CD4-positive, alpha-beta memory T cell (primary cell): ENCODE results near the gene KRT71. TPM values are rescaled to one million over a fixed set of nuclear protein-coding genes. Genes with fewer than 3 reads are reported as not detected.
A peak's percentile ranks its signal among the peaks of the same experiment; 100 is the strongest.
"Not testable (repeated sequence)": the region's sequence is repeated elsewhere in the genome, so short reads cannot be mapped to it uniquely, and the experiment has no call there.

Source experiments
- CTCF ChIA-PET: fragments of 350-600 bp; sonication (Branson Sonifier 250); formaldehyde crosslinking; loops from one replicate; lab custom pipeline; 2021; ENCODE audit warnings: inconsistent platforms; ENCODE audit not compliant: partially characterized antibody; lab: Charles Lee
- POLR2A ChIA-PET: fragments of 350-600 bp; sonication (Branson Sonifier 250); formaldehyde crosslinking; loops from one replicate; lab custom pipeline; 2021; ENCODE audit not compliant: partially characterized antibody; lab: Charles Lee
- DNase-seq, 5 donors: peaks; one replicate each; pipeline versions ENCODE4 v3.0.0 to v3.0.0-alpha.2; 2020 to 2022; ENCODE audit warnings: mixed read lengths in 1 of 5
- H3K27ac ChIP-seq: one replicate; pipeline ENCODE4 v1.7.0; 2013; ENCODE audit warnings: low read depth, low read length
- H3K27me3 ChIP-seq: 2 replicates; pipeline ENCODE4 v1.7.0; 2013; ENCODE audit warnings: mild to moderate bottlenecking, low read length, moderate library complexity; ENCODE audit not compliant: insufficient read depth
- H3K36me3 ChIP-seq: 2 replicates; pipeline ENCODE4 v1.7.0; 2013; ENCODE audit warnings: mild to moderate bottlenecking, low read length, moderate library complexity; ENCODE audit not compliant: insufficient read depth
- H3K4me1 ChIP-seq: 2 replicates; pipeline ENCODE4 v1.7.0; 2013; ENCODE audit warnings: mild to moderate bottlenecking, low read length, moderate library complexity; ENCODE audit not compliant: insufficient read depth
- H3K4me3 ChIP-seq, 2 donors: one replicate each; pipeline ENCODE4 v1.7.0; 2013; ENCODE audit warnings: low read length in 2 of 2, mild to moderate bottlenecking in 1 of 2
- H3K9me3 ChIP-seq, 2 donors: one replicate each; pipeline ENCODE4 v1.7.0; 2013; ENCODE audit warnings: low read length in 2 of 2, control low read depth in 1 of 2; ENCODE audit not compliant: control insufficient read depth in 1 of 2
- H3K27ac Mint-ChIP-seq, 7 donors: one replicate each; pipeline ENCODE4 v1.8.0; 2020 to 2021; ENCODE audit warnings: mixed read lengths in 7 of 7, mild to moderate bottlenecking in 6 of 7, inconsistent platforms in 3 of 7, moderate library complexity in 3 of 7
- H3K27me3 Mint-ChIP-seq, 2 donors: one replicate each; pipeline ENCODE4 v1.8.0; 2020 to 2021; ENCODE audit warnings: mixed read lengths in 2 of 2
- H3K36me3 Mint-ChIP-seq, 2 donors: one replicate each; pipeline ENCODE4 v1.8.0; 2020 to 2021; ENCODE audit warnings: mixed read lengths in 2 of 2, inconsistent platforms in 1 of 2, mild to moderate bottlenecking in 1 of 2
- H3K4me1 Mint-ChIP-seq, 4 donors: one replicate each; pipeline ENCODE4 v1.8.0; 2020 to 2021; ENCODE audit warnings: mixed read lengths in 4 of 4, mild to moderate bottlenecking in 1 of 4
- H3K4me3 Mint-ChIP-seq, 8 donors: one replicate each; pipeline ENCODE4 v1.8.0; 2020 to 2021; ENCODE audit warnings: mixed read lengths in 8 of 8, mild to moderate bottlenecking in 7 of 8, moderate library complexity in 6 of 8, inconsistent platforms in 3 of 8
- H3K9me3 Mint-ChIP-seq, 8 donors: one replicate each; pipeline ENCODE4 v1.8.0; 2020 to 2021; ENCODE audit warnings: mixed read lengths in 8 of 8, mild to moderate bottlenecking in 5 of 8, inconsistent platforms in 3 of 8, moderate library complexity in 1 of 8
- intact Hi-C: fragments of 100-400 bp; cut with micrococcal nuclease; formaldehyde crosslinking; loops from one replicate; pipeline ENCODE4 v1.15.1; 2023
- polyA plus RNA-seq, 2 donors: library from polyadenylated mRNA; unstranded; fragments of 300-500 nt; fragmentation: Illumina TruSeq; gene quantifications; one replicate each; pipeline ENCODE4 v1.2.3, GENCODE V29; 2021
- total RNA-seq, 2 experiments: library from RNA; stranded (reverse); gene quantifications; one replicate each; pipeline ENCODE4 v1.2.3, GENCODE V29; 2021

KRT71 gene
- total and polyA plus RNA-seq, 4 experiments from 2014 or later, result not detected

DNA sequence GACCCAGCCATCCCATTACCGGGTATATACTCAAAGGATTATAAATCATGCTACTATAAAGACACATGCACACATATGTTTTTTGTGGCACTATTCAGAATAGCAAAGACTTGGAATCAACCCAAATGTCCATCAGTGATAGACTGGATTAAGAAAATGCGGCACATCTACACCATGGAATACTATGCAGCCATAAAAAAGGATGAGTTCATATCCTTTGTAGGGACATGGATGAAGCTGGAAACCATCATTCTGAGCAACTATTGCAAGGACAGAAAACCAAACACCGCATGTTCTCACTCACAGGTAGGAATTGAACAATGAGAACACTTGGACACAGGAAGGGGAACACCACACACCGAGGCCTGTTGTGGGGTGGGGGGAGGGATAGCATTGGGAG lies 41.3 kb upstream of the KRT71 start:
- CTCF ChIA-PET, result interaction anchor here (0.8 kb wide), 1 partner anchor 10 kb away, joined by 3 read pairs; no protein-coding TSS in a partner anchor
- H3K27ac Mint-ChIP-seq, intact Hi-C loops, H3K27ac ChIP-seq, H3K36me3 Mint-ChIP-seq, H3K9me3 Mint-ChIP-seq, H3K4me1 ChIP-seq, POLR2A ChIA-PET, H3K4me1 Mint-ChIP-seq, H3K4me3 Mint-ChIP-seq, DNase-seq, H3K9me3 ChIP-seq, H3K36me3 ChIP-seq, H3K27me3 ChIP-seq, H3K4me3 ChIP-seq: not testable (repeated sequence)
- peaks cover 9 to 12% of the 10 kb centered on the region in 2 donors for H3K27me3 Mint-ChIP-seq

DNA sequence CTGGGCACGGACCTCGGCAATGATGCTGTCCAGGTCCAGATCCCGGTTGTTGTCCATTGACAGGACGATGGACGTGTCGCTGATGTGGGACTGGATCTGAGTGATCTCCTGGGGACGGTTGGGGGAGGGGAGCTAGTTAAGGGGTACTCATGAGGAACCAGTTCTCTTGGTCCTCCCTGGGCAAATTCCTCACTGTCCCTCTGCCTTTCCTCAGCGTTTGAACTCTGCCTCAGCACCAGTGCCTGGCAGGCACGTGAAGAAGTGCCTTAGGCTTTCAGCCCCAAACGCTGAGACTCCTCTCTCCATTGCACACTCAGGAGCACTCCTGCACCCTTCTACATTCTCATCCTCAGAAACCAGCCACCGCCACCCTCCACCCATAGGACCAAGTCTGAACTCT lies 38.6 kb upstream of the KRT71 start:
- peaks cover 0 to 7% of the 10 kb centered on the region in 2 donors for H3K27me3 Mint-ChIP-seq
- Histone ChIP-seq H3K27me3 (no peaks in the 10 kb centered on the region), H3K36me3 (no peaks in the 10 kb centered on the region), H3K4me1 (peaks cover 7% of the 10 kb centered on the region), H3K4me3 (no peak overlapping the region), H3K9me3 (no peaks in the 10 kb centered on the region), H3K27ac (no peak overlapping the region)
- ChIA-PET POLR2A (no interaction called here), CTCF (no interaction called here)
- peak overlapping the region in 2 of 7 donors; percentile 77 to 78 for H3K27ac Mint-ChIP-seq
- H3K36me3 Mint-ChIP-seq, result no peaks in the 10 kb centered on the region
- peaks cover 3 to 17% (median 8%) of the 10 kb centered on the region in 4 donors for H3K4me1 Mint-ChIP-seq
- no peak for DNase-seq
- intact Hi-C loops, result no loop called here
- H3K9me3 Mint-ChIP-seq, result no peaks in the 10 kb centered on the region
- H3K4me3 Mint-ChIP-seq, result no peak overlapping the region

DNA sequence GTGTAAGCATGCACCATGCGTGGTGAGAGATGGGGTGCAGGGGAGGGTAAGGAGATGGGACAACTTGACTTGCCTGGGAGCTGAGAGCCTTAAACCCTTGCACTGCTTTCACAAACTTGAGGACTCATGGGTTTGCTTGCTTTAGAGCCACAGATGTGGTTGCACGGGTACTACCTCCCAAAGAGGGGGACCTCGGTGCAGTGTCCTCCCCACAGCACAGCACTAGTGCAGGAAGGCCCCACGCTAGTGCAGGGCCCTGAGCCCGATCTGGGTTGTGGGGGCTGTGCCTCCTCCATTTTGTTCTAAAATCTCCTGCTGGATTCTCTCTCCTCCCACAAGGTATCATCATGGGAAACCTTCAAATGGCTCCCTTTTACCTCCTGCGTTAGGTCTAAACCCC lies 37.1 kb upstream of the KRT71 start:
- intact Hi-C loops, result no loop called here
- DNase-seq, result no peak
- ChIA-PET POLR2A (interaction anchor here (1.0 kb wide), 1 partner anchor 59 kb away, joined by 3 read pairs; no protein-coding TSS in a partner anchor), CTCF (interaction anchor here (0.6 to 17.5 kb wide), 4 partner anchors 12 to 391 kb away, joined by 3 to 317 read pairs (median 5); no protein-coding TSS in a partner anchor)
- H3K4me3 ChIP-seq, result no peak overlapping the region
- no peak overlapping the region for H3K4me3 Mint-ChIP-seq
- H3K4me1 Mint-ChIP-seq, result peaks cover 15 to 32% (median 21%) of the 10 kb centered on the region in 4 donors
- peaks cover 0 to 7% of the 10 kb centered on the region in 2 donors for H3K27me3 Mint-ChIP-seq
- H3K27ac Mint-ChIP-seq, result peak overlapping the region in 2 of 7 donors; percentile 15 to 59
- peaks cover 20% of the 10 kb centered on the region for H3K4me1 ChIP-seq
- no peaks in the 10 kb centered on the region for H3K9me3 Mint-ChIP-seq
- H3K27me3 ChIP-seq, result no peaks in the 10 kb centered on the region
- H3K36me3 ChIP-seq, result no peaks in the 10 kb centered on the region
- no peak overlapping the region for H3K27ac ChIP-seq
- no peaks in the 10 kb centered on the region for H3K9me3 ChIP-seq
- no peaks in the 10 kb centered on the region for H3K36me3 Mint-ChIP-seq

DNA sequence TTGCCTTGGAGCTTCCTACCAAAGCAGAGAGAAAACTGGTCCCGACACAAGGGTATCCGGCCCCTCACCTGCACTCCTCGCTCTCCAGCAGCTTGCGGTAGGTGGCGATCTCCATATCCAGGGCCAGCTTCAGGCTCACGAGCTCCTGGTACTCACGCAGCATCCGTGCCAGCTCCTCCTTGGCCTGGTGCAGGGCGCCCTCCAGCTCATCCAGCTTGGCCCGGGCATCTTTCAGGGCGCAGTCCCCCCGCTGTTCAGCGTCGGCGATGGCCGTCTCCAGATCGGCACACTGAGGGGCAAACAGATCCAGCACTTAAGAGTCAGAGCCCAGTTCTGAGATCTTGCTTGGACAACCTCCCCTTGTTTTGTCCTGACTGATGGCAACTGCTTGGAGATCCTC lies 34.6 kb upstream of the KRT71 start:
- peaks cover 19 to 42% (median 27%) of the 10 kb centered on the region in 4 donors for H3K4me1 Mint-ChIP-seq

DNA sequence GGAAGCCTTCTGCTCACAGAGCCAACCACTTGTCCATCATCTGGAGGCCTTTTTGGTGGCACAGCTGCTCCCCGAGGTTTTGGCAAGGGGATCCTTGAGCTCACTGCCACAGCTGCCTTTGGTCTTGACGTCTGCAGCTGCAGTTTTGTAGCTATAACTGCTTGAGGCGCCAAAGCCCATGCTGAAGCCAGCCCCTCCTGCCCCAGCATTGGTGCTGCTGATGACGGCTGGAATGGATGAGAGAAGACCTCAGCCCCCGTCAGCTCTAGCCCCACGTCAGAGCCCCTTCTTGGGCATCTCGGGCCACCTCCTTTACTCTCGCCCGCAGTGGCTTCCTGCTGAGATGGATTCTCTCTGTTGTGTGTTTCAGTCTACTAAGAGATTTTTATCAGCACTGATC lies 33.0 kb upstream of the KRT71 start:
- Mint-ChIP-seq H3K27me3 (peaks cover 0 to 2% of the 10 kb centered on the region in 2 donors), H3K4me3 (peak overlapping the region in 4 of 8 donors; percentile 13 to 30 (median 26)), H3K27ac (peak overlapping the region; percentile 12 to 95 (median 85)), H3K9me3 (no peaks in the 10 kb centered on the region), H3K36me3 (no peaks in the 10 kb centered on the region), H3K4me1 (peaks cover 19 to 42% (median 27%) of the 10 kb centered on the region in 4 donors)
- Histone ChIP-seq H3K9me3 (no peaks in the 10 kb centered on the region), H3K4me1 (peaks cover 25% of the 10 kb centered on the region), H3K4me3 (no peak overlapping the region), H3K27me3 (no peaks in the 10 kb centered on the region), H3K27ac (no peak overlapping the region), H3K36me3 (no peaks in the 10 kb centered on the region)
- intact Hi-C loops, result loop anchor here (1.0 to 10.0 kb wide), 4 partner anchors 24 to 431 kb away; no protein-coding TSS in a partner anchor
- POLR2A ChIA-PET, result interaction anchor here (0.8 to 4.0 kb wide), 14 partner anchors 20 to 421 kb away, joined by 3 to 54 read pairs (median 4); partner anchors contain the start of gene EIF4B
- CTCF ChIA-PET, result interaction anchor here (0.6 to 17.5 kb wide), 16 partner anchors 19 to 431 kb away, joined by 3 to 317 read pairs (median 4); no protein-coding TSS in a partner anchor
- peak; percentile 65 to 92 (median 85) for DNase-seq

More for the DNA sequence above, 34.6 kb upstream of the KRT71 start:
- Histone ChIP-seq H3K36me3 (no peaks in the 10 kb centered on the region), H3K4me1 (peaks cover 25% of the 10 kb centered on the region), H3K4me3 (no peak overlapping the region), H3K27ac (no peak overlapping the region), H3K27me3 (no peaks in the 10 kb centered on the region), H3K9me3 (no peaks in the 10 kb centered on the region)
- H3K27me3 Mint-ChIP-seq, result peaks cover 0 to 2% of the 10 kb centered on the region in 2 donors
- no peaks in the 10 kb centered on the region for H3K9me3 Mint-ChIP-seq
- no peaks in the 10 kb centered on the region for H3K36me3 Mint-ChIP-seq
- peak overlapping the region in 1 of 8 donors; percentile 26 for H3K4me3 Mint-ChIP-seq
- DNase-seq, result no peak
- peak overlapping the region in 5 of 7 donors; percentile 43 to 82 (median 78) for H3K27ac Mint-ChIP-seq
- ChIA-PET POLR2A (interaction anchor here (1.6 to 2.8 kb wide), 2 partner anchors 14 to 57 kb away, joined by 3 to 9 read pairs; no protein-coding TSS in a partner anchor), CTCF (interaction anchor here (3.5 to 17.5 kb wide), 4 partner anchors 25 to 292 kb away, joined by 20 to 317 read pairs (median 113); no protein-coding TSS in a partner anchor)
- intact Hi-C loops, result loop anchor here (2.0 to 10.0 kb wide), 3 partner anchors 103 to 433 kb away; no protein-coding TSS in a partner anchor

DNA sequence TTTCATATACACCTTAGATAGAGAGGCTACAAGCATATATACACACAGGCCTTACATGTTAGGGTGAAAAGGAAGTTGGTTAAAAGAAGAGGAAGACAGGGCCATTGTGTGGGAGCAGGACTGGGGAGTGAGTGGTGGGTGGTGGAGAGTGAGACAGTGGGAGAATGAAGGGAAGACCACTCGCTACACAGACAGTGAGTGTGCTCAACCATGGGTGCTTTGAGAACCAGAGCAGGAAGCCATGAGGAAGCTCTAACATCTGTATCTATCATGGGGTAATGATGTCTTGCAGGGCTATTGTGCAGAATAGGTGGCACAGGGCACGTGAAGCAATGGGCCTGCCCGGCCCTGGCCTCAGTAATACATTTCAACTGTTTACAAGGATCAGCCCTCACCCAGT lies 32.1 kb upstream of the KRT71 start:
- POLR2A ChIA-PET, result interaction anchor here (0.6 to 4.0 kb wide), 8 partner anchors 21 to 295 kb away, joined by 3 to 54 read pairs (median 6); no protein-coding TSS in a partner anchor
- no peak overlapping the region for H3K27ac ChIP-seq
- peak overlapping the region in 6 of 7 donors; percentile 18 to 95 (median 82) for H3K27ac Mint-ChIP-seq

DNA sequence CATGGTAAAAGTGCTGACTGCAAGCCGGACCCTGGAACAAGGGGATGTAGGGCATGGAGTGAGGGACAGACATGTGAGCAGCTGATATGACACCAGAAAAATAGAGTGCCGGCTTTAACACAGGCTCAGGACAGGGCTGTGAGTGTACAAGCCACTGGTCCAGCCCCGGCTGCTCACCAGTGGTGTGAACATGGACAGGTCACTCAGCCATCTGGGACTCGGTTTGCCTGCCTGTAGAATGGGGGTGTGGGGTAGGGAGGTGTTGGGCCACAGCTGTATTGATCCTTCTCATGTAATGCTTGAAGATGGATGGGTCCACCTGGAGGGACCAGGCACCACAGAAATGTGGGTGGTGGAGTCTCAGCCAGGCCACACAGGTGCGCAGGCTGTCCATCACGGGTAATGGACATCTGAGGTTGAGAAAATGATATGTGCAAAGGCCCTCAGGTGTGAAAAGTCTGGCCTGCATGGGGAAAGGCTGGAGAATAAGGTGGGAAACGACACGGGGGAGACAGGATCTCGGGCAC lies 31.3 kb upstream of the KRT71 start:
- Mint-ChIP-seq H3K9me3 (no peaks in the 10 kb centered on the region), H3K36me3 (no peaks in the 10 kb centered on the region), H3K27ac (peak overlapping the region in 3 of 7 donors; percentile 82 to 94 (median 85)), H3K27me3 (no peaks in the 10 kb centered on the region), H3K4me3 (no peak overlapping the region), H3K4me1 (peaks cover 19 to 49% (median 27%) of the 10 kb centered on the region in 4 donors)
- ChIA-PET POLR2A (interaction anchor here (0.6 to 4.0 kb wide), 4 partner anchors 26 to 295 kb away, joined by 3 to 54 read pairs (median 8); no protein-coding TSS in a partner anchor), CTCF (interaction anchor here (0.8 to 17.5 kb wide), 13 partner anchors 10 to 426 kb away, joined by 3 to 317 read pairs (median 4); no protein-coding TSS in a partner anchor)
- intact Hi-C loops, result loop anchor here (10.0 kb wide), 1 partner anchor 429 kb away; no protein-coding TSS in a partner anchor
- Histone ChIP-seq H3K36me3 (no peaks in the 10 kb centered on the region), H3K9me3 (no peaks in the 10 kb centered on the region), H3K27me3 (no peaks in the 10 kb centered on the region), H3K4me1 (peaks cover 25% of the 10 kb centered on the region), H3K4me3 (no peak overlapping the region), H3K27ac (no peak overlapping the region)
- no peak for DNase-seq

More for the DNA sequence above, 32.1 kb upstream of the KRT71 start:
- DNase-seq, result no peak
- H3K36me3 Mint-ChIP-seq, result no peaks in the 10 kb centered on the region
- peaks cover 19 to 48% (median 27%) of the 10 kb centered on the region in 4 donors for H3K4me1 Mint-ChIP-seq
- H3K9me3 ChIP-seq, result no peaks in the 10 kb centered on the region
- H3K4me3 Mint-ChIP-seq, result peak overlapping the region in 2 of 8 donors; percentile 13 to 14
- H3K36me3 ChIP-seq, result no peaks in the 10 kb centered on the region
- H3K4me3 ChIP-seq, result no peak overlapping the region
- intact Hi-C loops, result loop anchor here (5.0 to 10.0 kb wide), 2 partner anchors 213 to 430 kb away; no protein-coding TSS in a partner anchor
- no peaks in the 10 kb centered on the region for H3K27me3 Mint-ChIP-seq
- H3K9me3 Mint-ChIP-seq, result no peaks in the 10 kb centered on the region
- peaks cover 25% of the 10 kb centered on the region for H3K4me1 ChIP-seq
- no peaks in the 10 kb centered on the region for H3K27me3 ChIP-seq
- CTCF ChIA-PET, result interaction anchor here (0.8 to 17.5 kb wide), 12 partner anchors 9 to 396 kb away, joined by 3 to 317 read pairs (median 7); no protein-coding TSS in a partner anchor
